Peyer's patch (tissue), 4 donors: ENCODE results near the gene ENPP6.

Source experiments
- CTCF ChIP-seq, 6 experiments: fragments of 450-650 bp in 4 of 6; fragments of 200-600 bp in 2 of 6; sonication (generic) in 1 of 6; IDR thresholded peaks; one replicate each; pipeline ENCODE4 v1.5.1; 2017 to 2019; ENCODE audit warnings: antibody characterized with exemption in 6 of 6, mild to moderate bottlenecking in 3 of 6, moderate library complexity in 1 of 6
- POLR2A ChIP-seq, 2 donors: fragments of 450-650 bp; IDR thresholded peaks; one replicate each; pipeline ENCODE4 v1.5.1; 2017; ENCODE audit warnings: antibody characterized with exemption in 2 of 2, mild to moderate bottlenecking in 2 of 2, moderate library complexity in 2 of 2

- TF ChIP-seq POLR2A (IDR thresholded peaks at IDR 0.05) (no peak), CTCF (IDR thresholded peaks at IDR 0.05) (no peak)
Observed at GRCh38 chr4:184192933-184193332, 24.7 kb downstream of the ENPP6 start.
